Stomach (tissue), 9 donors: ENCODE measurements around the gene TSPAN2. TPM values are rescaled to one million over a fixed set of nuclear protein-coding genes. Genes with fewer than 3 reads are reported as not detected.

Source experiments
- DNase-seq, 2 donors: peaks; one replicate each; pipeline versions ENCODE4 v3.0.0 to v3.0.0-alpha.2; 2013 to 2019
- H3K27ac ChIP-seq, 5 donors: fragments of 200-600 bp in 4 of 5; sonication (generic) in 4 of 5; one replicate each; pipeline ENCODE4 v1.5.1; 2013 to 2019; ENCODE audit warnings: mild to moderate bottlenecking in 1 of 5, moderate library complexity in 1 of 5
- H3K27me3 ChIP-seq, 3 donors: fragments of 200-600 bp; sonication (generic); one replicate each; pipeline ENCODE4 v1.5.1; 2017 to 2019; ENCODE audit warnings: mixed run types in 1 of 3
- H3K36me3 ChIP-seq, 4 donors: fragments of 200-600 bp; sonication (generic); 1 replicate in 3 of 4; 2 replicates in 1 of 4; pipeline ENCODE4 v1.5.1; 2016 to 2019
- H3K4me1 ChIP-seq, 4 donors: fragments of 200-600 bp; sonication (generic); one replicate each; pipeline ENCODE4 v1.5.1; 2016 to 2019
- H3K4me3 ChIP-seq, 4 donors: fragments of 200-600 bp; sonication (generic) in 3 of 4; one replicate each; pipeline ENCODE4 v1.5.1; 2016 to 2019; ENCODE audit warnings: mild to moderate bottlenecking in 1 of 4
- H3K9me3 ChIP-seq, 4 donors: fragments of 200-600 bp; sonication (generic); one replicate each; pipeline ENCODE4 v1.5.1; 2016 to 2019
- EP300 ChIP-seq: sonication (generic); formaldehyde crosslinking; IDR thresholded peaks from one replicate; pipeline ENCODE4 v1.6.1; 2017; ENCODE audit warnings: antibody characterized with exemption
- POLR2A ChIP-seq, 4 donors: fragments of 450-650 bp; IDR thresholded peaks; one replicate each; pipeline ENCODE4 v1.6.1; 2016; ENCODE audit warnings: antibody characterized with exemption in 4 of 4, control low read depth in 2 of 4, mild to moderate bottlenecking in 1 of 4, moderate library complexity in 1 of 4
- POLR2AphosphoS5 ChIP-seq, 3 donors: sonication (generic); formaldehyde crosslinking; IDR thresholded peaks; one replicate each; pipeline ENCODE4 v1.6.1; 2016; ENCODE audit warnings: antibody characterized with exemption in 3 of 3
- WGBS, 5 donors: extraction: QIAGEN DNeasy Blood & Tissue Kit in 3 of 5; methylation state at CpG; one replicate each; pipeline versions ENCODE4 v1.1.5 to v1.1.7; 2013 to 2018; 5-methylcytosine and 5-hydroxymethylcytosine counted together
- intact Hi-C: fragments of 100-400 bp; cut with DNase I; formaldehyde crosslinking; loops from one replicate; pipeline ENCODE4 v1.15.1; 2023; ENCODE audit warnings: low total_unique reads
- polyA plus RNA-seq, 3 donors: library from polyadenylated mRNA; stranded (reverse); fragments of 200-250 nt; gene quantifications; one replicate each; pipeline ENCODE4 v1.2.3, GENCODE V29; 2013
- total RNA-seq, 5 donors: library from RNA; depleted of rRNA; stranded (reverse); fragments of >200 nt; gene quantifications; one replicate each; pipeline versions ENCODE4 v1.1.0 to v1.2.3, GENCODE V29; 2014 to 2016
- TF ChIP-seq, protein P1 (sequence below), 7 experiments: fragments of 450-650 bp in 4 of 7; fragments of 200-600 bp in 3 of 7; sonication (generic) in 3 of 7; IDR thresholded peaks; one replicate each; pipeline ENCODE4 v1.5.1; 2016 to 2019; ENCODE audit warnings: antibody characterized with exemption in 7 of 7, control low read depth in 2 of 7, mild to moderate bottlenecking in 1 of 7
- donor health status: healthy with polysubstance abuse.
- donor health status: Bipolar disorder and iron deficiency.
- donor health status: healthy.

Gene TSPAN2
- total and polyA plus RNA-seq, 8 donors, result 2.6 to 39.7 (median 10.2) TPM

DNA sequence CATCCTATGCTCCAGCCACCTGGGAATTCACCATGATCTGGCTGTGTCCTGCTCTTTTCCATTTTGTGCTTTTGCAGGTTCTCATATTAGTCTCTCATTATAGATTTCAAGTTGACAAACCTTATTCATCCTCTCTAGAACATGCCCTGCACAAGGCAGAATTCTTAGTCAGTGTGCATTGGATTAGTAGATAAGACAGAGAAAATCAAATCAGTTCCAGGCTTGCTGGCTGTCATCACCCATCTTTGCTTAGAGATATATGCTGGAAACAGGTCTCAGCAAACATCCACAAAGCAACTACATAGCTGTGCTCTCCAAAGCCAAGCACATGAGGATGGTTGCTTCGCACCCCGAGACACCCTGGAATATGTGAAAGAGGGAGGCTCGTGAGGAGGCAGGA, 24.8 kb downstream of the TSPAN2 start:
- peak overlapping the region in 2 of 5 donors; percentile 1 to 30 for H3K27ac ChIP-seq
- no peak for DNase-seq
- H3K4me3 ChIP-seq, result no peak overlapping the region
- no peaks in the 10 kb centered on the region for H3K27me3 ChIP-seq
- peaks cover 1 to 43% (median 32%) of the 10 kb centered on the region in 4 donors for H3K4me1 ChIP-seq
- WGBS, 5 donors, result 95 to 99% (median 97%) methylated on average over 3 of the region's 3 CpGs
- H3K9me3 ChIP-seq, result no peaks in the 10 kb centered on the region
- intact Hi-C loops, result no loop called here
- H3K36me3 ChIP-seq, result no peaks in the 10 kb centered on the region
- TF ChIP-seq EP300 (no peak), POLR2AphosphoS5 (IDR thresholded peaks at IDR 0.05) (no peak), POLR2A (IDR thresholded peaks at IDR 0.05) (no peak)
- TF ChIP-seq, protein P1, sequence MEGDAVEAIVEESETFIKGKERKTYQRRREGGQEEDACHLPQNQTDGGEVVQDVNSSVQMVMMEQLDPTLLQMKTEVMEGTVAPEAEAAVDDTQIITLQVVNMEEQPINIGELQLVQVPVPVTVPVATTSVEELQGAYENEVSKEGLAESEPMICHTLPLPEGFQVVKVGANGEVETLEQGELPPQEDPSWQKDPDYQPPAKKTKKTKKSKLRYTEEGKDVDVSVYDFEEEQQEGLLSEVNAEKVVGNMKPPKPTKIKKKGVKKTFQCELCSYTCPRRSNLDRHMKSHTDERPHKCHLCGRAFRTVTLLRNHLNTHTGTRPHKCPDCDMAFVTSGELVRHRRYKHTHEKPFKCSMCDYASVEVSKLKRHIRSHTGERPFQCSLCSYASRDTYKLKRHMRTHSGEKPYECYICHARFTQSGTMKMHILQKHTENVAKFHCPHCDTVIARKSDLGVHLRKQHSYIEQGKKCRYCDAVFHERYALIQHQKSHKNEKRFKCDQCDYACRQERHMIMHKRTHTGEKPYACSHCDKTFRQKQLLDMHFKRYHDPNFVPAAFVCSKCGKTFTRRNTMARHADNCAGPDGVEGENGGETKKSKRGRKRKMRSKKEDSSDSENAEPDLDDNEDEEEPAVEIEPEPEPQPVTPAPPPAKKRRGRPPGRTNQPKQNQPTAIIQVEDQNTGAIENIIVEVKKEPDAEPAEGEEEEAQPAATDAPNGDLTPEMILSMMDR (IDR thresholded peaks at IDR 0.05), result no peak

GRCh38 chr1:115063228-115063901, 25.9 kb downstream of the TSPAN2 start:
- WGBS, 5 donors, result 69 to 89% (median 82%) methylated on average over 7 of the region's 7 CpGs
- Histone ChIP-seq H3K27ac (peak overlapping the region in 3 of 5 donors; percentile 40 to 65 (median 52)), H3K4me1 (peaks cover 0 to 32% (median 21%) of the 10 kb centered on the region in 4 donors), H3K36me3 (peaks cover 0 to 3% (median 0%) of the 10 kb centered on the region in 4 donors), H3K27me3 (no peaks in the 10 kb centered on the region), H3K9me3 (no peaks in the 10 kb centered on the region), H3K4me3 (no peak overlapping the region)
- DNase-seq, result no peak
- no peak for TF ChIP-seq POLR2A (IDR thresholded peaks at IDR 0.05)
- TF ChIP-seq, protein P1 (IDR thresholded peaks at IDR 0.05), result no peak
- TF ChIP-seq EP300, result no peak
- TF ChIP-seq POLR2AphosphoS5 (IDR thresholded peaks at IDR 0.05), result no peak
- intact Hi-C loops, result no loop called here

GRCh38 chr1:115062542-115063004, 26.7 kb downstream of the TSPAN2 start:
- Histone ChIP-seq H3K4me1 (peaks cover 0 to 24% (median 17%) of the 10 kb centered on the region in 4 donors), H3K27ac (peak overlapping the region; percentile 15 to 65 (median 47)), H3K27me3 (no peaks in the 10 kb centered on the region), H3K9me3 (no peaks in the 10 kb centered on the region), H3K36me3 (peaks cover 0 to 6% (median 0%) of the 10 kb centered on the region in 4 donors), H3K4me3 (no peak overlapping the region)
- DNase-seq, result peak; percentile 64 to 82
- 14 to 38% (median 30%) methylated on average over 7 of the region's 7 CpGs for WGBS, 5 donors
- TF ChIP-seq, protein P1 (IDR thresholded peaks at IDR 0.05), result no peak
- peak in 1 of 3 donors; percentile 9 for TF ChIP-seq POLR2AphosphoS5 (IDR thresholded peaks at IDR 0.05)
- intact Hi-C loops, result no loop called here

DNA sequence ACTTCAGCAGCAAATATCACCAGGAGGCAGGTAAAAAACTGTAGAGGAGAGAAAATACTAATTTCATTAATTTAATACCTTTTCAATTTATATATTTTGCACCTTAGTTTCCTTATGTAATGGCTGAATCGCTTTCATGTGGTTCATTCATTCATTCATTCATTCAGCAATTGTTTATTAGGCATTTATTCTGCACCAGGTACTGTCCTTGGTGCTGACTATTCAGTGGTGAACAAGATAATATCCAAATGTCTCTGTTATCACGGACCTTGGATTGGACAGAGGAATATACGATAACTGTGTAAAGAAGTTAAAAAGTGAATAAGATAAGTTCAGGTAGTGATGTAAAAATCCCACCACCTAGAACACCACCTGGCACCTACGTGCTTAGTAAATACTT, 28.8 kb downstream of the TSPAN2 start:
- peaks cover 0 to 24% (median 18%) of the 10 kb centered on the region in 4 donors for H3K4me1 ChIP-seq
- intact Hi-C loops, result no loop called here
- no peak overlapping the region for H3K4me3 ChIP-seq
- TF ChIP-seq EP300, result no peak
- no peak for TF ChIP-seq POLR2A (IDR thresholded peaks at IDR 0.05)
- TF ChIP-seq, protein P1 (IDR thresholded peaks at IDR 0.05), result no peak
- no peak for TF ChIP-seq POLR2AphosphoS5 (IDR thresholded peaks at IDR 0.05)
- WGBS, 5 donors, result 56 to 80% (median 69%) methylated on average over 4 of the region's 4 CpGs
- no peak overlapping the region for H3K27ac ChIP-seq
- no peaks in the 10 kb centered on the region for H3K9me3 ChIP-seq
- no peak for DNase-seq
- H3K27me3 ChIP-seq, result no peaks in the 10 kb centered on the region
- peaks cover 0 to 6% (median 0%) of the 10 kb centered on the region in 4 donors for H3K36me3 ChIP-seq
